Measurements from ENCODE around the gene HOGA1.
"Not testable (repeated sequence)": the region's sequence is repeated elsewhere in the genome, so short reads cannot be mapped to it uniquely, and the experiment has no call there.

The HOGA1 gene

DNA sequence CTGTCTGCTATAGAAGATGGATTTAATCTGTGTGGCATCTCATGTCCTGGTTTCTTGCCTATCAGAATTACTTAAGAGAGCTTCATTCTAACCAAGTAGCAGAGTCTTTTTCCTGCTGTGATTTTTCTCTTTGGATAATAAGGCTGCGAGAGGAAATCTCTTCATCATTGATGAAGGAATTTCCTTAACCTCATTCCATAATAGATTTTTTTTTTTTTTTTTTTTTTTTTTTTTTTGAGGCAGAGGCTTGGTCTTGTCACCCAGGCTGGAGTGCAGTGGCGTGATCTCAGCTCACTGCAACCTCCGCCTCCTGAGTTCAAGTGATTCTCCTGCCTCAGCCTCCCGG, 65.2 kb downstream of the HOGA1 start:
- not testable (repeated sequence) for DNase-seq (ENCODE audit: low read depth)

DNA sequence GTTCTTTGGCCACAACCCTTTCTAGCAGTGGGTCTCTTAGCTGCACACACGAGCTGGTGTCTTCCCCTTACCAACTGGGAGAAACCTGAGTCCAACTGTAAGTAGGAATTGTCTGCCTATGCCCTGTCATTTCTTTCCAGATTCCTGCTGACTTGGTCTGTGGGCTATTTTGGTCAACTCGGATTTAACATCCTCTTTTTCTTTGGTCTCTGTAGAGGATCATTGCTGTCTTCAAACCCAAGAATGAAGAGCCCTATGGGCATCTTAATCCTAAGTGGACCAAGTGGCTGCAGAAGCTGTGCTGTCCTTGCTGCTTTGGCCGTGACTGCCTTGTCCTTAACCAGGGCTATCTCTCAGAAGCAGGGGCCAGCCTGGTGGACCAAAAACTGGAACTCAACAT, 66.5 kb downstream of the HOGA1 start:
- DNase-seq (ENCODE audit: low read depth), result no peak

DNA sequence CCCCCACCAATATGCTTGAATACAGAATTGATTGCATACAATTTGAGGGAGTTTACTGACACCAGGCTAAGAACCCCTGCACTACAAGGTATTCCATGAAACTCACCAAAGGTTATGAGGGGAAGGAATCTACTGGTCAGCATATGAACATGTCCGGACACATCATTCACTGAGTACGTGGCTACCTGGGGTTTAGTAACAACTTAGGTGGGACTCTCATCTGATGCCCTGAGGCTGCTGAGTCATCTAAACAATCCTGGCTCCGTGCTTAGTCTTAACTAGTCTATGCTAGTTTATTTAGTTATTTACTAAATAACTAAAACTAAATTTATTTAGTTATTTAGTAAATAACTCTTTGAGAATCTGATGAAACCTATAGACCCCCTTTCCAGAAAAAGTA, 67.6 kb downstream of the HOGA1 start:
- no peak for DNase-seq (ENCODE audit: low read depth)

DNA sequence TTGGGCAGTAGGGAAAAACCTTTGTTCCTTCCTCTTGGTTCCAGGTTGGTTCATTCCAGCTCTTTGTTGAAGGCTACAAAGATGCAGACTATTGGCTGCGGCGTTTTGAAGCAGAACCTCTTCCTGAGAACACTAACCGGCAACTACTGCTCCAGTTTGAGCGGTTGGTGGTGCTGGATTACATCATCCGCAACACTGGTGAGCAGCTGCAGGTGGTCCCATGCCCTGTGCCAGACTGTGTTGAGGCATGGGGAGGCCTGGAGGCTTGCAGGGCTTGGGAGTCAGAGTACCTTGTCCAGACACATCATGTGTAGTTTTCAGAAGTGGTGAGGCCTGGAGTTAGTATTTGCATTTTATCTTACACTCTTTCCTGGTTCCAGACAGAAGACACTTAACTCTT, 72.6 kb downstream of the HOGA1 start:
- no peak for DNase-seq (ENCODE audit: low read depth)

DNA sequence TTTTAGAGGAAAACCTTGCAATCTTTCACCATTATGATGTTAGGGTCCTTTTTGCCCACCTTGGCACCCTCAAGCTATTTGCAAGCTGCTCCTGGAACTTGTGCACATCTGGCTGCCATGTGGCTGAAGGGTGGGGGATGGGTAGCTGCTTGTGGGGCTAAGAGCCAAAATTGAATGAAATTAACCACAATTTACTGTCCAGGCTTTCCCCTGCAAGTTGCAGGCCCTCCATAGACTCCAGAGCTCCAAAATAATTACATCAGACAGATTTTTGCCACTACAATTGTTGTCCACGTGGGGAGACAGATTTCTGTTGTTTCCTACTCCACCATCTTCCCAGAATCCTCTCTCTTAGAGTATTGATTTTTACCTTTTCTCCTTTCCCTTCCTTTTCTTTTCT, 75.4 kb downstream of the HOGA1 start:
- DNase-seq (ENCODE audit: low read depth), result no peak
